Mononuclear cell (primary cell): Measurements from ENCODE around the gene NOX3. TPM values are rescaled to one million over a fixed set of nuclear protein-coding genes. Genes with fewer than 3 reads are reported as not detected.
"Not testable (repeated sequence)": the region's sequence is repeated elsewhere in the genome, so short reads cannot be mapped to it uniquely, and the experiment has no call there.

Experiments used
- H3K27me3 ChIP-seq: 2 replicates; pipeline ENCODE4 v1.6.0; 2011; ENCODE audit warnings: low read length, control low read depth; ENCODE audit not compliant: insufficient read depth
- H3K4me1 ChIP-seq: 2 replicates; pipeline ENCODE4 v1.5.1; 2011; ENCODE audit warnings: mild to moderate bottlenecking, low read length, control low read depth; ENCODE audit not compliant: insufficient read depth
- H3K4me3 ChIP-seq: 2 replicates; pipeline ENCODE4 v1.5.1; 2011; ENCODE audit warnings: mild to moderate bottlenecking, low read length, moderate library complexity
- H3K9me3 ChIP-seq: 2 replicates; pipeline ENCODE4 v1.5.1; 2011; ENCODE audit warnings: low read depth, mild to moderate bottlenecking, control low read depth, low read length
- total RNA-seq: library from RNA; depleted of rRNA; stranded (reverse); fragments of >200 nt; gene quantifications from one replicate; pipeline ENCODE4 v1.2.3, GENCODE V29; 2012

NOX3 gene
- total RNA-seq, 1 donor, result not detected

- H3K4me1 ChIP-seq, H3K9me3 ChIP-seq, H3K27me3 ChIP-seq, H3K4me3 ChIP-seq: not testable (repeated sequence)
Observed at GRCh38 chr6:155362968-155363632, 92.5 kb downstream of the NOX3 start.

- Histone ChIP-seq H3K4me1 (no peaks in the 10 kb centered on the region), H3K27me3 (no peaks in the 10 kb centered on the region), H3K9me3 (peaks cover 21% of the 10 kb centered on the region), H3K4me3 (no peak overlapping the region)
Observed at GRCh38 chr6:155354167-155354566, 101.5 kb downstream of the NOX3 start.

DNA sequence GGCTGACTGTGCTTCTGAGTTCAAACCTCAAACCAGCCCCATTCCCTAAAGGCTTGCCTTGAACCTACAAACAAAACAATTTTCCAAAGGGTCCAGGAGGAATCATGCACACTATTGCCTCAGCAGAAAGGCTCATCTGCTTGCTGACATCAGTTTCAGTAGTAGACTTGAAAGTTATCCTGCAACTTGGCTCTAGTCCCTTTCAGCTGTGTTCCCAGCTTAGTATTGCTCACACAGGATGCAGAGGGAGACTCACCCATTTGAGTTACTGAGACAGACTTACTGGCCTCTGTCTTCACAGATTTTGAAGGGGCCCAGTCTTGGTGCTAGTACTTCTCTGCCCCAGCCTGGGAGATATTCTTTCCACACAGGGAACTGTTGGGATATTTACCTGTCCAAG lies 102.8 kb downstream of the NOX3 start:
- Histone ChIP-seq H3K27me3 (no peaks in the 10 kb centered on the region), H3K9me3 (peaks cover 21% of the 10 kb centered on the region)

GRCh38 chr6:155352130-155352420 lies 103.6 kb downstream of the NOX3 start:
- Histone ChIP-seq H3K4me1 (no peaks in the 10 kb centered on the region), H3K9me3 (peaks cover 21% of the 10 kb centered on the region), H3K4me3 (no peak overlapping the region), H3K27me3 (no peaks in the 10 kb centered on the region)

More for the DNA sequence above, 102.8 kb downstream of the NOX3 start:
- Histone ChIP-seq H3K4me3 (no peak overlapping the region), H3K4me1 (no peaks in the 10 kb centered on the region)

DNA sequence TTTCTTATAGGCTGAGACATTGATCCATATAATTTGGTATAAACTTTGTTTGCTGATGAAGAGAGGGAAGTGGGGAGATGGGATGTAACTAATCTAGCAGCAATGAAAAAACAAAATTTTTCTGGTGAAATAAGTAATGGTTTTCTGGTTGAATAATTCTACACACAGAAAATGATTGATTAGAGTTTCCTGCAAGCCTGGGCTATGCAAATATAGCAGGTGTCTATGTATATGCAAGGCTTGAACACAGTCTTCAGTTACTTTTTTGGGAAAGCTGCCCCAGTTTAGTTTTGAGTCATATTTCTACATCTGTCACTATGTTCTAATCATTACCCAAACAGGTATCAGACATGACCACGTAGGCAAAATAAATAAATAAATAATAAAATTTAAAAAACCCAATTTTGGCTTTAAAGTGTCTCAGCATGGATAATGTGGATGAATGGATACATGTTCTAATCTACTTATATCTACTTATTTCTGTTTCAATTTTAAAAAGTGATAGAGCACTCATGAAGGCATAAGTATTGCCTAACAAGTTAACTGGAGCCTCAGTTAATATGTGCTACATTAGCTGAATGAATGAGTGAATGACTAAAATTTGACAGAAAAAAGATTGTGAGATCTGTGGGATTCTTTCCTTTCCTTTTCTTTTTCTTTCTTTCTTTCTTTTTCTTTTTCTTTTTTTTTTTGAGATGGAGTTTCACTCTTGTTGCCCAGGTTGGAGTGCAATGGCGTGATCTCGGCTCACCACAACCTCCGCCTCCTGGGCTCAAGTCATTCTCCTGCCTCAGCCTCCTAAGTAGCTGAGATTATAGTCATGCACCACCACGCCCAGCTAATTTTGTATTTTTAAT lies 104.1 kb downstream of the NOX3 start:
- peaks cover 21% of the 10 kb centered on the region for H3K9me3 ChIP-seq
- H3K4me3 ChIP-seq, result no peak overlapping the region
- H3K4me1 ChIP-seq, result no peaks in the 10 kb centered on the region
- no peaks in the 10 kb centered on the region for H3K27me3 ChIP-seq

- Histone ChIP-seq H3K4me3 (no peak overlapping the region), H3K9me3 (peaks cover 18% of the 10 kb centered on the region), H3K27me3 (no peaks in the 10 kb centered on the region), H3K4me1 (no peaks in the 10 kb centered on the region)
Observed at GRCh38 chr6:155349956-155350355, 105.7 kb downstream of the NOX3 start.

DNA sequence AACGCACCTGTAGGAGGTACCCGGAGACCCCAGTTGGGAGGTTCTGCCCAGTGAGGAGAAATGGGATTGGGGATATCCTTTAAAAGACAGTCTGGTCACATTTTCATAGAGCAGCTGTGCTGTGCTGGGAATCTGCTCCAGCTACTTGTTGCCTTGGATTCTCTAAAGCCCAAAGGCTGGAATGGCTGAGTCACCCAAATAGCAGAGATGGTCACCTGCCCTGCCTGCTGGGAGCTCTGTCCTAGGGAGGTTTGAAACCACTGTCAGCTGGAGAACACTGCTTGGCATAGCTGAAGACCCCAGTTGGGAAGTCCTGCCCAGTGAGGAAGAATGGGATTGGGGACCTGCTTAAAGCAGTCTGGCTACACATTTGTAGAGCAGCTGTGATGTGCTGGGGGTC lies 106.5 kb downstream of the NOX3 start:
- Histone ChIP-seq H3K4me1 (no peaks in the 10 kb centered on the region), H3K27me3 (no peaks in the 10 kb centered on the region), H3K4me3 (no peak overlapping the region), H3K9me3 (peaks cover 10% of the 10 kb centered on the region)

DNA sequence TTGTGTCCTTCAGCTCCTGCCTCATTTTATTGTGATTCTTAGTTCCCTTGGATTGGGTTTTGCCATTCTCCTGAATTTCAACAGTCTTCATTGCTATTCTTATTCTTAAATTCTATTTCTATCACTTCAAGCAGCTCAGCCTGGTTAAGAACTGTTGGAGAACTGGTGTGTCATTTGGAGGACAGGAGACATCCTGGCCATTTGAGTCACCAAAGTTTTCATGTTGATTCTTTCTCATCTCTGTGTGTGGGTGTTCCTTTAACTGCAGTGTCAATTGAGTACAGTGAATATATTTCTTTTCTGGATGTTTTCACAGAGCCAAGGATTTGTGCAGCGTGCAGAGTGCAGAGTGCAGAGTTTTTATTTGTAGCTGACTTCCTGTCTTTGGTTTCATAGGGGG lies 107.8 kb downstream of the NOX3 start:
- Histone ChIP-seq H3K27me3 (no peaks in the 10 kb centered on the region), H3K4me3 (no peak overlapping the region), H3K9me3 (no peaks in the 10 kb centered on the region), H3K4me1 (no peaks in the 10 kb centered on the region)

DNA sequence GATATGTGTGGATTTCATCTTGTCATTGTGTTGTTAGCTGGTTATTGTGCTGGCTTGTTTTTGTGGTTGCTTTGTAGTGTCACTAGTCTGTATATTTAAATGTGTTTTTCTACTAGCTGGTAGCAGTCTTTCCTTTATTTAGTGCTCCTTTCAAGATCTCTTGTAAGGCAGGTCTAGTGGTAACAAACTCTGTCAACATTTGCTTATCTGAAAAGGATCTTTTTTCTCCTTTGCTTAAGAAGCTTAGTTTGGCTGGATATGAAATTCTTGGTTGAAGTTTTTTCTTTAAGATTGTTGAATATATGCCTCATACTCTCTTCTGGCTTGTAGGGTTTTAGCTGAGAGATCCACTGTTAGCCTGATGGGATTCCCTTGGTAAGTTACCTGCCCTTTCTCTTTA lies 108.7 kb downstream of the NOX3 start:
- Histone ChIP-seq H3K9me3 (no peaks in the 10 kb centered on the region), H3K27me3 (no peaks in the 10 kb centered on the region), H3K4me3 (no peak overlapping the region), H3K4me1 (no peaks in the 10 kb centered on the region)

Other genes with a start within 250 kb of the NOX3 start
- not detected for gene CLDN20, start 191.8 kb downstream of the NOX3 start, total RNA-seq
- gene TFB1M, start 141.4 kb downstream of the NOX3 start, total RNA-seq, result 7.3 TPM